ENCODE data around the gene SRMS. TPM values are rescaled to one million over a fixed set of nuclear protein-coding genes. Genes with fewer than 3 reads are reported as not detected.
A peak's percentile ranks its signal among the peaks of the same experiment; 100 is the strongest.

Gene SRMS
- total and polyA plus RNA-seq, 2 donors (not counting 1 experiment from before 2014, with no cell fraction given) = 0.17 to 0.54 TPM

GRCh38 chr20:63548542-63548941, 993 bp upstream of the SRMS start:
- H3K9me3 ChIP-seq (ENCODE audit: control extremely low read depth in 1 of 3, control insufficient read depth in 2 of 3, insufficient read depth in 1 of 3, low read length in 2 of 3) = peaks cover 0 to 5% (median 0%) of the 10 kb centered on the region in 3 donors
- peak overlapping the region; percentile 8 for H3K4me2 ChIP-seq (replicated peaks; ENCODE audit: low read depth, low read length, poor library complexity, severe bottlenecking)

More at GRCh38 chr20:63548542-63548941, 993 bp upstream of the SRMS start:
- Histone ChIP-seq H4K20me1 (ENCODE audit: control insufficient read depth, insufficient read depth, low read length, poor library complexity, severe bottlenecking) (no peaks in the 10 kb centered on the region), H3K27ac (ENCODE audit: low read length in 2 of 2) (no peak overlapping the region), H2AFZ (ENCODE audit: insufficient read depth, low read depth, low read length, poor library complexity, severe bottlenecking) (no peak overlapping the region), H3K27me3 (replicated peaks in 1 of 4; ENCODE audit: control extremely low read depth in 1 of 4, control insufficient read depth in 3 of 4, insufficient read depth in 4 of 4, low read length in 3 of 4) (peaks cover 0 to 8% (median 1%) of the 10 kb centered on the region in 4 experiments), H3K36me3 (replicated peaks in 1 of 2; ENCODE audit: control extremely low read depth in 1 of 2, control insufficient read depth in 1 of 2, extremely low read depth in 1 of 2, insufficient read depth in 2 of 2, low read length in 1 of 2) (no peaks in the 10 kb centered on the region), H3K4me3 (ENCODE audit: control extremely low read depth in 1 of 5, extremely low read depth in 1 of 5, insufficient read depth in 1 of 5, low read depth in 2 of 5, low read length in 4 of 5) (no peak overlapping the region), H3K9ac (ENCODE audit: low read length) (no peak overlapping the region), H3K4me1 (ENCODE audit: control insufficient read depth in 2 of 2, insufficient read depth in 2 of 2, low read length in 2 of 2) (peaks cover 42 to 72% of the 10 kb centered on the region in 2 donors), H3K79me2 (ENCODE audit: control insufficient read depth, insufficient read depth, low read length) (no peaks in the 10 kb centered on the region)
- no peak overlapping the region for H3K4me3 Mint-ChIP-seq
- H3K27me3 Mint-ChIP-seq = no peaks in the 10 kb centered on the region
- DNase-seq (no peak), ATAC-seq (ENCODE audit: low read depth) (no peak)
- POLR2A ChIA-PET = no interaction called here
- CTCF ChIA-PET = interaction anchor here (1.2 to 1.5 kb wide), 2 partner anchors 10 to 19 kb away, joined by 3 read pairs; no protein-coding TSS in a partner anchor
- H3K27ac Mint-ChIP-seq = peak overlapping the region; percentile 15
- no peaks in the 10 kb centered on the region for H3K9me3 Mint-ChIP-seq (ENCODE audit: insufficient read depth)
- 26% methylated on average over 9 of the region's 11 CpGs for WGBS (ENCODE audit: insufficient coverage)
- intact Hi-C loops (cut with micrococcal nuclease) = no loop called here
- TF ChIP-seq EZH2 (IDR thresholded peaks at IDR 0.05; ENCODE audit: borderline replicate concordance, insufficient read depth, low read depth, low read length, poor library complexity, severe bottlenecking) = no peak
- TF ChIP-seq CTCF (IDR thresholded peaks at IDR 0.05) = no peak
- peaks cover 64% of the 10 kb centered on the region for H3K4me1 Mint-ChIP-seq
